ENCODE measurements around the gene TMEM98. TPM values are rescaled to one million over a fixed set of nuclear protein-coding genes. Genes with fewer than 3 reads are reported as not detected.

TMEM98 gene
- total RNA-seq, 1 donor from 2014 or later: 72.9 TPM

GRCh38 chr17:32933881-32934280 is 5.9 kb downstream of the TMEM98 start:
- ATAC-seq (no peak), DNase-seq (no peak)
- intact Hi-C loops (cut with DNase I): no loop called here
- Histone ChIP-seq H3K27ac (no peak overlapping the region), H3K36me3 (no peaks in the 10 kb centered on the region), H3K27me3 (no peaks in the 10 kb centered on the region), H3K4me3 (no peak overlapping the region), H3K9me3 (no peaks in the 10 kb centered on the region), H3K4me1 (peaks cover 11% of the 10 kb centered on the region)
- TF ChIP-seq CTCF (IDR thresholded peaks at IDR 0.05): no peak

- Histone ChIP-seq H3K9me3 (no peaks in the 10 kb centered on the region), H3K36me3 (no peaks in the 10 kb centered on the region), H3K4me3 (no peak overlapping the region), H3K4me1 (peaks cover 6% of the 10 kb centered on the region), H3K27me3 (no peaks in the 10 kb centered on the region), H3K27ac (no peak overlapping the region)
- no peak for DNase-seq
- TF ChIP-seq CTCF (IDR thresholded peaks at IDR 0.05): no peak
- intact Hi-C loops (cut with DNase I): no loop called here
- ATAC-seq: no peak
These were observed 7.8 kb downstream of the TMEM98 start for GRCh38 chr17:32935726-32936125.

GRCh38 chr17:32936186-32936893 is 8.4 kb downstream of the TMEM98 start:
- ATAC-seq: no peak
- peaks cover 5% of the 10 kb centered on the region for H3K36me3 ChIP-seq
- no peak for DNase-seq
- H3K4me3 ChIP-seq: no peak overlapping the region
- intact Hi-C loops (cut with DNase I): no loop called here
- TF ChIP-seq CTCF (IDR thresholded peaks at IDR 0.05): no peak
- H3K27ac ChIP-seq: no peak overlapping the region
- peaks cover 6% of the 10 kb centered on the region for H3K4me1 ChIP-seq
- no peaks in the 10 kb centered on the region for H3K9me3 ChIP-seq
- H3K27me3 ChIP-seq: no peaks in the 10 kb centered on the region

- peak; percentile 85 for DNase-seq
- intact Hi-C loops (cut with DNase I): no loop called here
- ATAC-seq: peak; percentile 85
- peak overlapping the region; percentile 30 for H3K27ac ChIP-seq
- no peaks in the 10 kb centered on the region for H3K9me3 ChIP-seq
- no peaks in the 10 kb centered on the region for H3K27me3 ChIP-seq
- H3K36me3 ChIP-seq: peaks cover 5% of the 10 kb centered on the region
- TF ChIP-seq CTCF (IDR thresholded peaks at IDR 0.05): peak; percentile 85
- H3K4me1 ChIP-seq: peaks cover 6% of the 10 kb centered on the region
- no peak overlapping the region for H3K4me3 ChIP-seq
These were observed 9.0 kb downstream of the TMEM98 start for GRCh38 chr17:32936894-32937500.

- Histone ChIP-seq H3K27ac (no peak overlapping the region), H3K36me3 (peaks cover 5% of the 10 kb centered on the region)
- no peak for ATAC-seq
These were observed 12.9 kb downstream of the TMEM98 start for GRCh38 chr17:32940706-32941390.

More at GRCh38 chr17:32940706-32941390, 12.9 kb downstream of the TMEM98 start:
- peaks cover 6% of the 10 kb centered on the region for H3K4me1 ChIP-seq
- TF ChIP-seq CTCF (IDR thresholded peaks at IDR 0.05): no peak
- no peak for DNase-seq
- H3K27me3 ChIP-seq: no peaks in the 10 kb centered on the region
- intact Hi-C loops (cut with DNase I): no loop called here
- no peaks in the 10 kb centered on the region for H3K9me3 ChIP-seq
- no peak overlapping the region for H3K4me3 ChIP-seq
